Measurements from ENCODE around the gene CHKB.

CHKB gene

GRCh38 chr22:50529416-50529896 lies 53.2 kb downstream of the CHKB start:
- FAIRE-seq: no peak

Data from endometrium (tissue), 2 donors.